T-helper 2 cell treated with Interferon-gamma antibody and Interleukin-4, amounts not matched to agents 100 ng/mL and 5 ng/mL, for 36 hours (primary cell): ENCODE data around the gene EIF5. TPM values are rescaled to one million over a fixed set of nuclear protein-coding genes. Genes with fewer than 3 reads are reported as not detected.

Experiments
- intact Hi-C: fragments of 100-400 bp; cut with micrococcal nuclease; formaldehyde crosslinking; loops from one replicate; pipeline ENCODE4 v1.15.1; 2023
- total RNA-seq: library from RNA; stranded (reverse); gene quantifications from 2 replicates; pipeline ENCODE4 v1.2.3, GENCODE V29; 2022

The EIF5 gene
- total RNA-seq, 1 donor from 2014 or later = 206 TPM

GRCh38 chr14:103391048-103391447 lies 57.0 kb downstream of the EIF5 start:
- intact Hi-C loops = loop anchor here (5.0 kb wide), 1 partner anchor 36 kb away; no protein-coding TSS in a partner anchor

GRCh38 chr14:103392106-103392505 lies 58.1 kb downstream of the EIF5 start:
- intact Hi-C loops = loop anchor here (5.0 kb wide), 1 partner anchor 35 kb away; no protein-coding TSS in a partner anchor

- intact Hi-C loops = loop anchor here (5.0 kb wide), 1 partner anchor 35 kb away; no protein-coding TSS in a partner anchor
Measured at GRCh38 chr14:103392572-103392971, 58.5 kb downstream of the EIF5 start.

- intact Hi-C loops = loop anchor here (5.0 kb wide), 1 partner anchor 34 kb away; no protein-coding TSS in a partner anchor
Measured at GRCh38 chr14:103393070-103393469, 59.0 kb downstream of the EIF5 start.

- intact Hi-C loops = loop anchor here (5.0 kb wide), 1 partner anchor 33 kb away; no protein-coding TSS in a partner anchor
Measured at GRCh38 chr14:103393676-103394626, 59.9 kb downstream of the EIF5 start.

Other genes with a start within 250 kb of the EIF5 start
- gene EXOC3L4, start 239.5 kb upstream of the EIF5 start, total RNA-seq = not detected in 2 replicates
- 0.14 TPM in 1 of 2 replicates, not detected in the other for gene TNFAIP2, start 210.8 kb upstream of the EIF5 start, total RNA-seq
- 78.0 and 85.3 TPM in 2 replicates for gene MARK3, start 51.2 kb downstream of the EIF5 start, total RNA-seq
- gene CKB, start 188.6 kb downstream of the EIF5 start, total RNA-seq = 4.8 and 5.3 TPM in 2 replicates
- 10.0 and 11.2 TPM in 2 replicates for gene TRMT61A, start 195.0 kb downstream of the EIF5 start, total RNA-seq
- 31.0 and 32.3 TPM in 2 replicates for gene BAG5, start 228.4 kb downstream of the EIF5 start, total RNA-seq
- gene COA8, start 228.7 kb downstream of the EIF5 start, total RNA-seq = 25.9 and 29.2 TPM in 2 replicates